NCI-H146 treated with DMSO at 0.1 percent for 48 hours (cell line): Measurements from ENCODE around the gene SLC12A7.
"Not testable (repeated sequence)": the region's sequence is repeated elsewhere in the genome, so short reads cannot be mapped to it uniquely, and the experiment has no call there.

Experiments
- DNase-seq: peaks from one replicate; lab custom pipeline; 2025; ENCODE audit not compliant: unreplicated experiment; lab: John Stamatoyannopoulos, UW

The SLC12A7 gene

GRCh38 chr5:1010641-1011046, 101.2 kb downstream of the SLC12A7 start:
- DNase-seq = no peak

- no peak for DNase-seq
Observed at GRCh38 chr5:1010181-1010510, 101.7 kb downstream of the SLC12A7 start.

GRCh38 chr5:1009359-1010180, 102.3 kb downstream of the SLC12A7 start:
- no peak for DNase-seq

GRCh38 chr5:1008451-1009358, 103.2 kb downstream of the SLC12A7 start, which contains the start of gene NKD2:
Gene NKD2, plus strand, starts transcription at chr5:1008802. Its CDS starts 256 bp downstream, at chr5:1009058.
- DNase-seq = no peak

- no peak for DNase-seq
Observed at GRCh38 chr5:1007681-1008450, 104.0 kb downstream of the SLC12A7 start.

- no peak for DNase-seq
Observed at GRCh38 chr5:1007221-1007680, 104.6 kb downstream of the SLC12A7 start.

GRCh38 chr5:1006656-1007071, 105.2 kb downstream of the SLC12A7 start:
- DNase-seq = no peak

GRCh38 chr5:1005904-1006655, 105.8 kb downstream of the SLC12A7 start:
- no peak for DNase-seq

GRCh38 chr5:1005249-1005851, 106.5 kb downstream of the SLC12A7 start:
- no peak for DNase-seq

GRCh38 chr5:1004461-1005248, 107.2 kb downstream of the SLC12A7 start:
- no peak for DNase-seq

GRCh38 chr5:1003296-1003937, 108.4 kb downstream of the SLC12A7 start:
- DNase-seq = peak; percentile 28

- no peak for DNase-seq
Observed at GRCh38 chr5:1002836-1003235, 109.0 kb downstream of the SLC12A7 start.

- no peak for DNase-seq
Observed at GRCh38 chr5:1002271-1002546, 109.7 kb downstream of the SLC12A7 start.

GRCh38 chr5:1001406-1002270, 110.2 kb downstream of the SLC12A7 start:
- no peak for DNase-seq

GRCh38 chr5:1000831-1001230, 111.0 kb downstream of the SLC12A7 start:
- not testable (repeated sequence) for DNase-seq
